ENCODE measurements around the gene SELENOT. TPM values are rescaled to one million over a fixed set of nuclear protein-coding genes. Genes with fewer than 3 reads are reported as not detected.

Gene SELENOT
- total RNA-seq, 1 donor from 2014 or later, result 45.9 TPM

DNA sequence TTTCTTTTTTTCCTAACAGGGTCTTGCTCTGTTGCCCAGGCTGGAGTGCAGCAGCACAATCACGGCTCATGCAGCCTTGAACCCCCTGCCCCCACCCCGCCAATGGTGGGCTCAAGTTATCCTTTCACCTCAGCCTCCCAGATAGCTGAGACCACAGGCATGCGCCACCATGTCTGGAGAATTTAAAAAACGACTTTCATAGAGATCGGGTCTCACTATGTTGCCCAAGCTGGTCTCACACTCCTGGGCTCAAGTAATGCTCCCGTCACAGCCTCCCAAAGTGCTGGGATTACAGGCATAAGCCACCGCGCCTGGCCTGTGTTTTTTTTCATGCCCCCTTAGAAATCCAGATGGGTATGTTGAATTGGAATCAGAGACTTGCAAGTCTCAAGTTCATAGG, 60.3 kb downstream of the SELENOT start:
- DNase-seq, result no peak

DNA sequence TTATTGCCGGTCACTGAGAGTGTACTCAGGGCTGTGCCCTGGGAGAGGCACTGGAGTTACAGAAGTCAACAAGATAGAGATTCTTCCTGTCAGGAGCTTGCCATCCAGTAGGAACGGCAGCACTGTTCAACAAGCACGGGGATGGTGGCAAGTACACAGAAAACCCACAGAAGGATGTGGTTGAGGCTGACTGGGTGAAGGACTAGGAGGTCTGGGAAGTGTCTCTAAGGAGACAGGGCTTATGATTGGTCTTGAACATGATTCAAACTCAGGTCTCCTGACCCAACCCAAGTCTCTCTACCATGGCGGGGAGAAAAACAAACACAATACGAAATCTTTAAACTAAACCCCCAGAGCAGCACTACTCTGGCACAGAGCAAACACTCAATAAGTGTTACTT, 63.0 kb downstream of the SELENOT start:
- DNase-seq, result no peak

DNA sequence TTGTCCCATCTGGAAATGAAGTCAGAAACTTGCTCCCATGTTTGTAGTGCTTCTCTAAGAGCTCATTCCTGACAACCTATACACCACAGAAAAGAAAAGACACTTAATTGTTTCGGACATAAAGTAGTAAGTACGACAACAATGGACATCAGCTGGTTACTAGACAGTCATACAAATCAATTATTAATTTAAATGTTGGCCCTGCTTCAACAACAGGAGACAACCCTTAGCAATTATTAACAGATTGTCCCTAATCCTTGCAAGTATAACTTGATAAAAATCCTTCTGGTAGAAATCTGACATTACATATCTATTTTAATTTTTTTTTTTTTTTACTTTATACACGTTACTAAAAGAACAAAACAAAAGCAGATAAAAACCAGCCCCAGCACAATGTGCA, 70.8 kb downstream of the SELENOT start:
- no peak for DNase-seq

DNA sequence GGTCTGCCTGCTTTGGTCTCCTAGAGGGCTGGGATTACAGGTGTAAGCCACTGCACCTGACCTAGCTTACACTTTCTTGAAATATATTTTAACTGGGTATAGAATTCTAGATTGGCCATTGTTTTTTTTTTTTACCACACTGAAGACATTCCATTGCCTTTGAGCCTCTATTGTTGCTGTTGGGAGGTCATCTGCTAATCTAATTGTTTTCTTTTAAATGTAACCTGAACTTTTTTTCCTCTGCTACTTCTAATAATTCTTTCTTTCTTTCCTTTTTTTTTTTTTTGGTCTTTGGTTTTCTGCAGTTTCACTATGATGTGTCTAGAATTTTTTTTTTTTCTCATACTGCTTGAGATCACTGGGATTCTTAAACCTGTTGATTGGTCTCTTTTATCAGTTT, 72.5 kb downstream of the SELENOT start:
- no peak for DNase-seq

Other genes with a start within 250 kb of the SELENOT start
- gene TSC22D2, start 195.0 kb upstream of the SELENOT start, total RNA-seq, result 28.0 TPM
- gene SERP1, start 56.8 kb upstream of the SELENOT start, total RNA-seq, result 84.8 TPM
- gene EIF2A, start 56.5 kb upstream of the SELENOT start, total RNA-seq, result 149 TPM
- gene ERICH6, start 100.6 kb downstream of the SELENOT start, total RNA-seq, result not detected
- gene SIAH2, start 159.8 kb downstream of the SELENOT start, total RNA-seq, result 26.7 TPM

Data from skin of body (tissue), 2 donors.